PFSK-1 (cell line): ENCODE measurements around the gene PRDM1.

ENCODE experiments used
- FOXP2 ChIP-seq: optimal IDR thresholded peaks from 2 replicates; pipeline ENCODE3; 2011; ENCODE audit warnings: borderline replicate concordance, control low read depth, inconsistent platforms; ENCODE audit not compliant: insufficient read depth; ENCODE audit errors: extremely low read length, extremely low read depth
- POLR2AphosphoS5 ChIP-seq: IDR thresholded peaks from 2 replicates; pipeline ENCODE4 v1.6.1; 2012; ENCODE audit warnings: low read depth, mild to moderate bottlenecking, control low read depth, low read length, moderate library complexity
- REST ChIP-seq, 2 experiments: IDR thresholded peaks; 2 replicates each; pipeline versions ENCODE4 v1.6.1 to v1.8.0; 2011 to 2012; ENCODE audit warnings: low read depth in 2 of 2, low read length in 2 of 2, control low read depth in 1 of 2, inconsistent platforms in 1 of 2, mild to moderate bottlenecking in 1 of 2, moderate library complexity in 1 of 2; ENCODE audit not compliant: insufficient read depth in 1 of 2
- SIN3A ChIP-seq: IDR thresholded peaks from 2 replicates; pipeline ENCODE4 v1.6.1; 2012; ENCODE audit warnings: mild to moderate bottlenecking, low read length, moderate library complexity, borderline replicate concordance; ENCODE audit not compliant: insufficient read depth
- TAF1 ChIP-seq: IDR thresholded peaks from 2 replicates; pipeline ENCODE4 v1.6.1; 2012; ENCODE audit warnings: low read length, control low read depth, borderline replicate concordance; ENCODE audit not compliant: insufficient read depth

PRDM1 gene

GRCh38 chr6:106158816-106159215 is 72.7 kb downstream of the PRDM1 start:
- TF ChIP-seq FOXP2: no peak
- TF ChIP-seq REST (IDR thresholded peaks at IDR 0.05; ENCODE audit: insufficient read depth in 1 of 2, low read depth in 2 of 2, low read length in 2 of 2): no peak
- TF ChIP-seq TAF1: no peak
- no peak for TF ChIP-seq POLR2AphosphoS5
- no peak for TF ChIP-seq SIN3A
